Measurements from ENCODE around the gene CD74. TPM values are rescaled to one million over a fixed set of nuclear protein-coding genes. Genes with fewer than 3 reads are reported as not detected.

Gene CD74
- total and polyA plus RNA-seq, 10 of the 15 experiments (the other 5 are each of a cell fraction or from before 2014, with no cell fraction given) = 1,387 to 11,063 (median 3,922) TPM

DNA sequence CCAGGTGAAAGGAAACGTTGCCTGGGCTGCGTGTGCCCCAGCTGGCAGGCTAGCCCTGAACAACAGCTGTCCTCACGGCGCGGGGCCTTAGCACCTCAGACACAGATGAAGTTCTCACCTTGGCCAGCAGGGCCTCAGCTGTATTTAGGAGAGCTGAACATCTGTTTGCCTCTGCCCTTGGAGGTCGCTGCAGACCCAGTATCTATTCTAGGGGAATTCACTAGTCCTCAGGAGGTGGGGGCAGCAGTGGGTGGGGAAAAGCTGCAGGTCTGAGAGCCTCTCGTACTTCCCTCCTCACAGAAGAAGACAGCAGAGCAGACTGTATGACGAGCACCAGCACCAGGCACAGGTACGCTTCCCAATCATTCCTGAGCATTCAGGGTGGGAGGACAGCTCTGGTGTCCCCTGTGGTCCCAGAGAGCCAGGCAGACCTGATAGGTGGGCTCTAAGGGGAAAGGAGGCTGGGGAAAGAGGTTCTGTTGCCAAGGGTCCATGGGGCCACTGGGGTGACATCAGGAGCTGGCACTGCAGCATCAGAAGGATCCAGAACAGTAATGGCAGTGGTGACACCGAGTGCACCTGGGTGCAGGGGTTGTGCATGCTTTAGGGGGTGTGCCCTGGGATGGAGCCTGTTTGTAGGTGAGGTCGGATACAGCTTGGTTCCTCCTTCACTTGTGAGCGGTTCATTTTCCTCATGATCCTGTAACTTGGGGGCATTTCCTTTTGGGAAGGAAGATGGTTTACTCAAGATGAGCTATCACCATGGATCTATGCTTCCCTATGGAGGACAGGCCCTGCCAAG, 13.8 kb downstream of the CD74 start (continued):
- TF ChIP-seq REST (IDR thresholded peaks at IDR 0.05; ENCODE audit: low read depth, low read length) (no peak), SMAD1 (IDR thresholded peaks at IDR 0.05; ENCODE audit: low read depth, partially characterized antibody) (no peak), KLF5 (IDR thresholded peaks at IDR 0.05; ENCODE audit: partially characterized antibody) (no peak), POLR2AphosphoS5 (IDR thresholded peaks at IDR 0.05; ENCODE audit: low read length) (peak; percentile 85), NFXL1 (IDR thresholded peaks at IDR 0.05; ENCODE audit: borderline replicate concordance) (no peak), SKIL (IDR thresholded peaks at IDR 0.05; ENCODE audit: low read depth, poor library complexity, severe bottlenecking) (no peak), ASH2L (IDR thresholded peaks at IDR 0.05; ENCODE audit: borderline replicate concordance, low read depth) (no peak), CTCF (IDR thresholded peaks at IDR 0.05 in 2 of 3, conservative IDR thresholded peaks at IDR 0.05 in 1 of 3; ENCODE audit: control insufficient read depth in 2 of 3, extremely low read depth in 1 of 3, insufficient read depth in 1 of 3, low read depth in 3 of 3, low read length in 3 of 3) (peak; percentile 74 to 81 (median 77)), RBBP5 (conservative IDR thresholded peaks at IDR 0.05) (no peak), ZNF592 (IDR thresholded peaks at IDR 0.05) (no peak), RFX5 (IDR thresholded peaks at IDR 0.05; ENCODE audit: low read depth, low read length) (no peak), SPI1 (IDR thresholded peaks at IDR 0.05; ENCODE audit: borderline replicate concordance, insufficient read depth, low read depth, low read length) (no peak), PBX3 (IDR thresholded peaks at IDR 0.05; ENCODE audit: insufficient replicate concordance, low read depth, low read length) (no peak), EED (IDR thresholded peaks at IDR 0.05; ENCODE audit: low read depth) (no peak), MYC (IDR thresholded peaks at IDR 0.05; ENCODE audit: insufficient read depth, insufficient read length, insufficient replicate concordance, low read length, severe bottlenecking) (no peak)

Data from GM12878 (cell line).